Femur (tissue), 1 donor: Measurements from ENCODE around the gene CRACR2A.

Experiments
- DNase-seq: peaks from one replicate; pipeline ENCODE4 v3.0.0-alpha.2; 2017

CRACR2A gene

DNA sequence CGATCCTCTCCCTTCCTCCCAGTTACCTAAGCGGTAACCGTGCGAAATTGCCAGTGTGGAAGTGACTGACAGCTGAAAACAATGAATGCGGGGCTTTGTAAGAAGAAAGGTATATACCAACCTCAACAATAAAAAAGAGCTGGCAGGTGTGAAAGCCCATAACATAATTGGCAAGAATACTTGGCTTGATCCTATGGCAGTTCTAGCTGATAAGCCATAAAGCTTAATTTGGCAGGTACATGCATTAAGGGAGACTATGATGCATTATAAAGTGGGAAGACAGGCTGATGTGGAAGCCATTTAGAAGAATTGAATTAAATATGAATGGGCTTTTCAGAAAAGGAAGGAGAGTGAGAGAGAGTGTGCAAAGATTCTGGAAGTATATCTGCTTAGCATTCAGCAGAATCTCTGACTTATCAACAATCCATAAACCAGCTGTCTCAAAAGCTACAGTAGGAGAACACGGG is 71.3 kb downstream of the CRACR2A start:
- DNase-seq: no peak

GRCh38 chr12:3680919-3681594 is 71.9 kb downstream of the CRACR2A start:
- DNase-seq: peak; percentile 39

DNA sequence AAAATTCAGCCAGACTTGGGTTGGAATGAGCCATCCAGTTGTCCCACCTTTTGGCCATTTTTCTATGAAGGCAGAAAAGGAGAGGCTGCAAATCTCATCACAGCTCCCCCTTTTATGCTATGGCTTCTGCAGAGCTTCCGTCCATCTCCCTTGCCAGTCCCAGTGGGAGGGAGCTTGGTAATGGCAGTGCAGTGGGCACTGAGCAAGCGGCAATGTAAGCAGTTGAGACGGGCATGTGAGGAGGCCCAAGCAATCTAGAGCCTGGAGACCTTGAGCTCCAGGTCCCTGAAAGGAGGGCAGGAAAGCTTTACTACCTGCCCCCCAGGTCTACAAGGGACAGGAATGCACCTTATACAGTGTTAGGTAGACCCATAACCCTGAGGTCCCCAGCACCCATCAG is 73.1 kb downstream of the CRACR2A start:
- no peak for DNase-seq

- no peak for DNase-seq
These were observed 75.3 kb downstream of the CRACR2A start for GRCh38 chr12:3677609-3678008.

DNA sequence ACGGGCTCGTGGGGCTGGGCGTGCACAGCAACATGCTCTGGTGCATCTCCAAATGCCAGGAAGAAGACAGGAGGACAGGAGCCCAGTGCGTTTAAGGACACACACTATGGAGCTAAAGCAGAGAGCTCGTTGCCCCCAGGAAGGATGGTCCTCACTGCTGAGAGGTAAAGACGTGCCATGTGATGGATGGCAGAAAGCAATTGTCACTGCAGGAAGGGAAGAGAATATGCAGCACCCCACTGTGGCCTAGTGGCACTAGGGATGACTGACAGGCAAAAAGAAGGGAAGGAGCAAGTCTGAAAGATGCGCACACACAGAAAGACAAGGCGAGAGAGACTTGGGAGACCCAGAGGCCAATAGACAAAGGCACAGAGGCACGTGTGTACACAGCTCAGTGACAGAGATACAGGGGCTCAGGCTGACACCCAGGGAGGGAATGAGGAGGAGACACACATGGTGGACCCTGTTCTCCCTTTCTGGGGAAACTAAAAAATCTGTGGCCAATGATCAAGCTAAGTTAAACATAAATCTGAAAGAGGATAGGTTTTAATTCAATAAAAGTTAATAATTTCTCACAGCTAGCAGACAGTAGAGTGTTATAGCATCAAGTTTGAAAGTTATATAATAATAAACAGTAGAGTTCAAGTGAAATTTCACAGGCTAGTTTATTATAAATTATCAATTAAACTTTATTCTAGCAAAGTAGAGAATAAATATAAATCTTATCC is 78.8 kb downstream of the CRACR2A start:
- no peak for DNase-seq

DNA sequence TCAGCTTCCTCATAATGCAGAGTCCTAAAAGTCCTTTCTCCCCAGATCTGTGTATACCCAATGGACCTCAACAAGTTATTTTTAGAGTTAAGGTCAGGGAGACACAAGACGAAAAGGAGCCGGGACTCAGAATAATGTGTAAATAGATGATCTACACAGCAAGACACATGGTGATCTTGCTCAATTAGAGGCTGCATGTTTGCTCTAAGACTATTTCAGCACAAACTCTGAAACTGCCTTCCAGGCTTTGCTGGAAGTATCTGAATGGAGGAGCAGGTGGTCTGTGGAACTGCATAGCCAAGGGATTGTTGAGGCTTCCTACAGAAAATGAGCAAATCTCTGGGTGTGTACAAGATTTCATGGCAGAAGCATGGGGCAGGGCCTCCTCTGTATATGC is 80.8 kb downstream of the CRACR2A start:
- DNase-seq: no peak

- no peak for DNase-seq
These were observed 81.4 kb downstream of the CRACR2A start for GRCh38 chr12:3671330-3672112.

DNA sequence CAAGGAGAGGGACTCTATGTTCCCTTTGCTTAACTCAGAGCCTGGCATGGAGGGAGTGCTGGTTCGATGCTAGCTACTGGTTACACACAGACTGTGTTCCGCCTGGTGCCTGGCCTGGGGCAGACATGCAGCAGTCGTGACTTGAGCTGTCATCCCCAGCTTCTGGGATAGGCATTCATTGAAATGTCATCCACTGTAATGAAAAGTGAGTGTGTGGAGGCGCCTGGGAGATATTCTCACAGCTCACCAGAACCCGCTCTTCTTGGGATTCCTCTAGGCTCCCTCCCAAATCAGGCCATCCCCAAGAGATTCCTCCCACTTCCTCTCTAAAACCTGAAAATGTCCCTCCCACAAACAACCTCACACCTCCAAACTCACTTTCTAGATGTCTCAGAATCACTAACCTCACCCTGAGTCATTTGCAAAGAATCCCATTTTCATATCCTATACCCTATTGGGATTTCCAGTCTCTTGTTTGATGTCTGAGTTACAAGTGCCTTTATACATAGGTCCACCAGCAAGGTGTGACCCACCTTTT is 82.8 kb downstream of the CRACR2A start:
- DNase-seq: no peak

DNA sequence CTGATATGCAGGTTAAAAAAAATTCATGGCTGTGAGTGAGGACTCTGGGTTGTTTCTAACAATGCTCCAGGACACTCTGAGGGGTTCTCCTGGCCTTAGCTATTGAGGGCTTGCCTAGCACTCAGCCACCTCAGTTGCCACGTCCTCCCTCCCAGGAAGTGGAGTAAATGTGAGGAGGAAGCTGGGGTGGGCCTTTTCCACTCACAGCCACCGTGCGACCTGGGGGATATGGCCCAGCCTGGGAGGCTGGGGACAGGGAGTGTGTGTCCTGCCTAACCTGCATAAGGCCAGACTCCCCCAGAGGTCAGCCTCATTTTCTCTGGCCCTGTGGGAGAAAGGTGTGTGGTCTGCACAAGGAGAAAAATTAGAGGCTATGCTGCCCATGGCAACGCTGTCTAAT is 83.3 kb downstream of the CRACR2A start:
- no peak for DNase-seq

GRCh38 chr12:3668479-3669165 is 84.3 kb downstream of the CRACR2A start:
- DNase-seq: no peak

GRCh38 chr12:3667485-3667884 is 85.4 kb downstream of the CRACR2A start:
- no peak for DNase-seq

DNA sequence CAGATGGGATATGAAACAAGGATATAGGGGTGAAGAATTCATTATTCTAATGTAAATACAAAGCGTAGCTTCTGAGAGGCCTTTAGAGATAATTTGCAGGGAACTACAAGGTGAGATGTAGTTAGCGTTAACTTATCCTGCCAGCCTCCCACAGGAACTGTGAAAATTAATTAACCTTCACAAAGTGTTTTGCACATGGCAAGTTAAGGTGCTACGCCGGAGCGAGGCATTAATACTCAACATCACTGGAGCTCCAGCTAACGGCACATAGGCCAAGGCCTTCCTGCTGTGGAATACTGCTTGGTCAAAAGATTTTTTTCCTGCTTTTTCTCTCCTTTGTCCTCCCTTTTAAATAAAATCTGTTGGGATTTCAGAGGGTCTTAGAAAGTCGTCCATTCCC is 86.5 kb downstream of the CRACR2A start:
- no peak for DNase-seq

DNA sequence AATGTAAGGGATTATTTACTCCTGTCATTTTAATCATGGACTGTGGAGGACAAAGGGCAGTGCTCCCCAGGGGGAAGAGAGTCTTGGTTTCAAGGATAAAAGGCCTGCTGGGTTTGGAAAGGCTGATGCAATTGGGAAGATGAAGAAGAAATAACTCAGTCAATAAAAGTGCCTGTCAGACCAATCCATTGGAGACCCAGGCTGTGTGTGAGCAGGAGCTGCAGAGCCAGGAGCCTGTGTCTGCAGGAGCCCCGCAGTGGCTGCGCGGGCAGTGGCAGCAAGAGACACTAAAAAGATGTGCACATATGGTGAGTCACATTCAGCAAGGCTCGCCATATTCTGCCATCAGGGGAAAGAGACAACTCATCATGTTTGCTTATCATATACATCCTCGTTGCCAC is 90.4 kb downstream of the CRACR2A start:
- no peak for DNase-seq

DNA sequence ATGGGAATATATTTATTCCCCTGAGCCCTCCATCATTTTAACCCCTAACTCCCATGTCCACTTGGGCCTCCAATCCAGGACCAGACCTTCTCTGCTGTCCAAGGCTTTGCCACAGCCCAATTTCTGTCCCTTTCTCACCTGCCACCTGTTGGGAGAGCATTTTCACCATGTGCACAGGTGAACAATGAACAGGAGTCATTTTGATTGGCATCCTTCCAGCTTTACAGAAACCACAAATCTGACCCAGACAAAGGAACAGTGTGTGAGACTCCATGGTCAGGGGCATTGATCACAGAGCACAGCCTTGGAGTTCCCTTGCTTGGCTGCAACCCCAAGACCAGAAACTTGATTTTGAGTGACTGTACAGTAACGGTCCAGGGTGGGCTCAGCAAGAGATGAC is 91.9 kb downstream of the CRACR2A start:
- DNase-seq: no peak

DNA sequence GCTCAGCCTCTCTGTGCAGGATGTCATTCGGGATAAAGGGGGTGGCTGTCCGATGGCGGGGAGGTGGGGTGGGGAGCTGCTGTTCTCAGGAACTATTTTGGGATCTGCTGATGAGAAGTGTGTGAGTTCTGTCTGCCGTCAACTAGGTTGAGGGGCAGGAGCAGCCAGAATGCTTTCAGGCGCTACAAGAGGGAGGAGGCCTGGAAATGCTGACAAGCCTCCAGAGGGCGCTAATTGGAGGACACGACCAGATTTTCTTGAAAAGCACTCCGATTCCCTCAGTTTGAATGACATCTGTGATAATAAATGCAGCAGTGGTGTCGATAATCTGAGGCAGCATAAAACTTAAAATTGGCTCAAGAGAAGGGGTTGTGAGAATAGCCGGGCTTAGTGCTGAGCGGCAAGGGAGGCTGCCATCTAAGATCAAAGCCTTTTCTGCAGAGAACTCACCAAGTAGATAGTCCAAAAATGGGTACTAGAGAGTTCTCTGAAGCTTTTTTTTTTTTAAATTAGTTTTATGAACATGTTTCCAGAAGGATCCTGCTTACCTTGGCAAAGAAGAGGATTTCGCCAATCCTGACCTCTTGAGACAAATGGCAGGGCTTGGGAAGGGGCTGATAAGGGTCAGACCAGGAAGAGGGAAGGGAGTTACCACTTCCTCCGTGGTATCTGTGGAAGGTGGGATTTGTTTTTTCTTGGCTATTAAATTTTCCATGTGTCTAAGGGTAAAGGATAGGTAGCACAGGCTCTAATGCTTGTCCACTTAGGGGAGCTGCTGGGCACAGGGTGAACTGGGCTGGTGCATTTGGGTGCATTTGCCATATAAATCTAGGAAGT is 94.4 kb downstream of the CRACR2A start:
- peak; percentile 37 for DNase-seq

- DNase-seq: no peak
These were observed 95.8 kb downstream of the CRACR2A start for GRCh38 chr12:3656946-3657622.

GRCh38 chr12:3655328-3655900 is 97.5 kb downstream of the CRACR2A start:
- no peak for DNase-seq

DNA sequence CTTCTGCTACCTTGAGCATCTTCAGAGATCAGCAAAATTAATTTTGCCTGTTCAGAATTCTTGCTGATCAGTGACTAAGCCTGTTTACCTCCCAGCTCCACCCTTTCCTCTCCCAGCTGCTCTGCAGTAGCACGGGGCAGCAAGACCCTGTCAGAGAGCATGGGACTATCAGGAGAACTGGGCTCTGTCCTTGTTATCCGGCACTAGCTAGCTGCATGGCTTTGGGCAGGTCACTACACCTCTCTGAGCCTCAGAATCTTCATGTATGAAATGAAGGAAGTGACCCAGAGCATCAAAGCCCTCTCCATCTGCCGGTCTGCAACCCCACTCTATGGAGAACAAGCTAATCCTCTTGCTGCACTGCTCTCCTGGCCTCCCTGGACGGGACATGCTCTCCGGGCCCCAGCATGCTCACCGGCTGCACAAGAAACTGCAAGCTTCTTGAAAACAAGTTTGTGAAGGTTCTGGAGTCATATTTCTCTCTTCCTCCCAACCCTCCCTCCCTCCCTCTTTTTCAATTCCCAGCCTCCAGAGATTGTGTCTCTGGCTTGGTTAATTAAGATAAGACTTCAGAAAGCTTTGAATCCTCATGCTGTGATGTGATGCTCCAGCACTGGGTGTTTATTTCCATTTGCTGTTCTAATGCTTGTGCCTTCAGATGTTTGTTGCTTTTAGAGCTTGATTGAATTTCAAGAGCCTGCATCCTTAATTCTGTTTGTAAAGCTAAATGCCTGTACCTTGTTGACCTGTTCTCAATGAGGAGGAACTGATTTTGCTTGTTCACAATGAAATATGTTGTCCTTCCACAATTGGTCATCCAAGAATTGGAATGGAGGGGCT is 101.1 kb downstream of the CRACR2A start:
- no peak for DNase-seq

DNA sequence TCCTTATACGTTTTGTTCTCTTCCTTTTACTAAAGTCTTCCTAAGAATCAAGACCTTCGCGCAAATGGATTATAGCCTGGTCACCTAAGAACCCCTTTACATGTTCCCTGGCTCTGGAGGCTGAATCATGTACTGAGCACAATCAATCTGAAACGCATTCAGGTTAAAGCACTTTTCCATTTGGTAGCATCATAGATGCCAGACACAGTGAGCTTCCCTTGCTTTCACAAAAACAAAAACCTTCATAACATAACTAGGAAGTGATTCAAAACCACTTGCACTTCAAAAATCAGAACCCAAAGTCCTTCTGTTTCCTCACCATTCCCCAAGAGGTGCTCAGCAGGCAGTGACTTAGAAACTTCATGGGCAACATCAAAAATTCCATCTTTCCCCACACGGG is 105.4 kb downstream of the CRACR2A start:
- no peak for DNase-seq
